Right atrium auricular region (tissue), 2 donors: Measurements from ENCODE around the gene EPB41L5. TPM values are rescaled to one million over a fixed set of nuclear protein-coding genes. Genes with fewer than 3 reads are reported as not detected.
A peak's percentile ranks its signal among the peaks of the same experiment; 100 is the strongest.

Source experiments
- DNase-seq: peaks from one replicate; pipeline ENCODE4 v3.0.0-alpha.2; 2019; ENCODE audit warnings: low spot score
- H3K27ac ChIP-seq, 2 donors: fragments of 200-600 bp; sonication (generic); 1 replicate in 1 of 2; 2 replicates in 1 of 2; pipeline ENCODE4 v1.5.1; 2016 to 2019
- H3K27me3 ChIP-seq, 2 donors: fragments of 200-600 bp; sonication (generic); one replicate each; pipeline versions ENCODE4 v1.5.1 to v1.6.0; 2017 to 2019
- H3K36me3 ChIP-seq: fragments of 200-600 bp; sonication (generic); one replicate; pipeline ENCODE4 v1.5.1; 2016
- H3K4me1 ChIP-seq, 2 donors: fragments of 200-600 bp; sonication (generic); one replicate each; pipeline versions ENCODE4 v1.5.1 to v1.6.0; 2017 to 2019
- H3K4me3 ChIP-seq, 2 donors: fragments of 200-600 bp; sonication (generic); 1 replicate in 1 of 2; 2 replicates in 1 of 2; pipeline ENCODE4 v1.5.1; 2017 to 2019; ENCODE audit warnings: mild to moderate bottlenecking in 1 of 2, moderate library complexity in 1 of 2
- H3K9me3 ChIP-seq, 2 donors: fragments of 200-600 bp; sonication (generic); one replicate each; pipeline ENCODE4 v1.5.1; 2019
- CTCF ChIP-seq, 2 donors: fragments of 200-600 bp; sonication (generic); IDR thresholded peaks; one replicate each; pipeline ENCODE4 v1.5.1; 2019; ENCODE audit warnings: antibody characterized with exemption in 2 of 2
- total RNA-seq, 2 donors: library from RNA; depleted of rRNA; stranded (reverse); fragments of >200 nt; gene quantifications; one replicate each; pipeline ENCODE4 v1.1.0, GENCODE V29; 2016

EPB41L5 gene
- total RNA-seq, 2 donors from 2014 or later = 7.9 to 15.4 TPM

DNA sequence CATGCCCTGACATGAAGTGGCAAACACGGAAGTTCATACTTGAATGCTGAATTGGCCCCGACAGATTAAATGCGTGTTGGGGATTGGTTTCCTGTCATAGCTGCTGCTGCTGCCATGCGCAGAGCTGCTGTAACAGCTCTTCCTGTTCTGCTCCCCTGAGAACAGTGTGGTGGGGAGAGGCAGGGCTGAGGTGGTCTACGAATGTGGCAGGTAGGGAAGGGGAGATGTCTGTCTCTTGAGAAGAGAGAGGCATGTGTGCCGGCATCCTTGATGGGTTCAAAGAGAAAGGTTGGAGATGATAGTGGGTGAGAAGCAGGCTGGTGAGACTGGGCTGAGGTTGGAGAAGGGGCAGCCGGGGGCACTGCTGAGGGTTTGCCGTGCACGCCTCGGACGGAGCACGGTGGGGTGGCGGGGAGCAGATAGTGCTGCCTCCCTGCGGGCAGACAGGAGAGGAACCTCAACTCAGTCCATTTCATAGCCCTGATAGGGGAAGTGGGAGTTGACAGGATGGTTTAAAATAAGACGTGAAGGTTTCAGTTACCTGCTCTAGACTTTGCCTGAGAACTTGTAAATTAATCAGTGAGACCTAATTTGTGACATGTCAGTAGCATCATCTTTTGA is 164.2 kb downstream of the EPB41L5 start:
- H3K27me3 ChIP-seq = no peaks in the 10 kb centered on the region
- H3K4me3 ChIP-seq = peak overlapping the region in 1 of 2 donors; percentile 5
- H3K4me1 ChIP-seq = no peaks in the 10 kb centered on the region
- peak in 1 of 2 donors; percentile 42 for TF ChIP-seq CTCF (IDR thresholded peaks at IDR 0.05)
- H3K27ac ChIP-seq = no peak overlapping the region
- H3K36me3 ChIP-seq = no peaks in the 10 kb centered on the region
- DNase-seq = no peak
- H3K9me3 ChIP-seq = no peaks in the 10 kb centered on the region

DNA sequence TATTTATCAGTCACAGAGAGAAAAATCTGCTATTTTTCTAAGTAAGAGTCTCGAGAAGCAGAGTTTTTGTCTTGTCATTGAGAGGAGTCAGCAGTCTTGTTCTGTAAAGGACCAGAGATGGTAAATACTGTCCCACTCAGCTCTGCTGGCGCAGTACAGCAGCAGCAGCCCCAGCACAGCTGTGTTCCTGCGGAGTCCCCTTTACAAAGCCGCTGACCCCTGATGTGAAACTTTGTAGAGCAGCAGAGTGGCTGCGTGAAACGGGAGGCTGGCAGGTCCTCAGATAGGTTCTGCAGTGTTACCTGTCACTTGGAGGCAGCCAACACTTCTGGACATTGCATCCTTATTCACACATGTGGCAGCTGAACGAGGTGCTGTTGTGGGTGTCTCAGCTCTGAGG is 165.1 kb downstream of the EPB41L5 start:
- H3K4me3 ChIP-seq = no peak overlapping the region
- no peaks in the 10 kb centered on the region for H3K27me3 ChIP-seq
- H3K9me3 ChIP-seq = no peaks in the 10 kb centered on the region
- H3K4me1 ChIP-seq = no peaks in the 10 kb centered on the region
- no peak for DNase-seq
- H3K36me3 ChIP-seq = no peaks in the 10 kb centered on the region
- no peak for TF ChIP-seq CTCF (IDR thresholded peaks at IDR 0.05)
- no peak overlapping the region for H3K27ac ChIP-seq

DNA sequence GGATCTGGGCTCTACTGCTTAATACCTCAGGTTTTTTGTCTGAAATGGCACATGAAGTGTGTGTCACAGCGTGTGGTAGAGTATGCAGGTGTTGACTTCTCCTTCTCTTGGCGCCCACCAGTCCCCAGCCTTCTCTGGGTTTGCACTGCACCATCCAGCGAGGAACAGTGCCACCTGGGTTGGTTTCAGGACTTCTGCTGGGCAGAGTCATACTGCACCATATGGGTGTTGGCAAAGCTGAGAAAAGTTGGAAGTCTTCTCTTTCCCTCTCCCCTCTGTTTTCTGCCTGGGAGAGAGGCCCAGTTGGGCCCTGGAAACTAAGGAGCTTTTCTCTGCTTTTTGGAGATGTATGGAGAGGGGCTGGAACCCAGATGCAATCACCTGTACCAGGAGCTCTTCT is 166.5 kb downstream of the EPB41L5 start:
- no peak for TF ChIP-seq CTCF (IDR thresholded peaks at IDR 0.05)
- Histone ChIP-seq H3K27ac (no peak overlapping the region), H3K27me3 (no peaks in the 10 kb centered on the region), H3K4me3 (no peak overlapping the region), H3K9me3 (no peaks in the 10 kb centered on the region), H3K36me3 (no peaks in the 10 kb centered on the region), H3K4me1 (no peaks in the 10 kb centered on the region)
- DNase-seq = no peak

DNA sequence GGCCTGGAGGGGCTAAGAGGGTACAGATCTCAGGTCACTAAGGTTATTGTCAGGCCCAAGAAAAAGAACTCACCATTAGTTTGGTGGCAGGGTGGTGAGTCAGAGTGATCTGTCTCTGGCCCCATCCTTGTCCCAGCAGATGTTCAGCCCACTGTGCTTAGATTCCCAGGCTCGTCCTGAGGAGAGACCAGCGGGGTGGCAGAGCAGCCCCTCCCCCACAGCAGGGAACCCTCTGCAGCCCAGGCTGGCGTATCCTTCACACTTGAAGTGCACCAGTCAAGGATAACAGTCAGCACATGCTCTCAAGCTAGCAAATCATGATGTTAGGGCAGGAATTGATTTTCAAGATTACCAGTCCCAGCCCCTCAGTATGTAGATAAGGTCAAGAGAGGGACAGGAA is 167.2 kb downstream of the EPB41L5 start:
- H3K4me1 ChIP-seq = no peaks in the 10 kb centered on the region
- no peaks in the 10 kb centered on the region for H3K27me3 ChIP-seq
- DNase-seq = no peak
- no peaks in the 10 kb centered on the region for H3K36me3 ChIP-seq
- no peak for TF ChIP-seq CTCF (IDR thresholded peaks at IDR 0.05)
- H3K4me3 ChIP-seq = no peak overlapping the region
- no peak overlapping the region for H3K27ac ChIP-seq
- no peaks in the 10 kb centered on the region for H3K9me3 ChIP-seq

- Histone ChIP-seq H3K27me3 (no peaks in the 10 kb centered on the region), H3K9me3 (no peaks in the 10 kb centered on the region), H3K4me1 (no peaks in the 10 kb centered on the region), H3K4me3 (no peak overlapping the region), H3K27ac (no peak overlapping the region), H3K36me3 (no peaks in the 10 kb centered on the region)
- no peak for DNase-seq
- TF ChIP-seq CTCF (IDR thresholded peaks at IDR 0.05) = no peak
Measured at GRCh38 chr2:120182019-120182560, 169.2 kb downstream of the EPB41L5 start.

- no peak overlapping the region for H3K27ac ChIP-seq
- TF ChIP-seq CTCF (IDR thresholded peaks at IDR 0.05) = no peak
- no peaks in the 10 kb centered on the region for H3K36me3 ChIP-seq
- H3K27me3 ChIP-seq = no peaks in the 10 kb centered on the region
- H3K4me3 ChIP-seq = no peak overlapping the region
- DNase-seq = no peak
- H3K9me3 ChIP-seq = peaks cover 0 to 18% of the 10 kb centered on the region in 2 donors
- no peaks in the 10 kb centered on the region for H3K4me1 ChIP-seq
Measured at GRCh38 chr2:120189189-120189588, 176.3 kb downstream of the EPB41L5 start.
